ENCODE measurements around the gene AQP12A.
"Not testable (repeated sequence)": the region's sequence is repeated elsewhere in the genome, so short reads cannot be mapped to it uniquely, and the experiment has no call there.

The AQP12A gene

DNA sequence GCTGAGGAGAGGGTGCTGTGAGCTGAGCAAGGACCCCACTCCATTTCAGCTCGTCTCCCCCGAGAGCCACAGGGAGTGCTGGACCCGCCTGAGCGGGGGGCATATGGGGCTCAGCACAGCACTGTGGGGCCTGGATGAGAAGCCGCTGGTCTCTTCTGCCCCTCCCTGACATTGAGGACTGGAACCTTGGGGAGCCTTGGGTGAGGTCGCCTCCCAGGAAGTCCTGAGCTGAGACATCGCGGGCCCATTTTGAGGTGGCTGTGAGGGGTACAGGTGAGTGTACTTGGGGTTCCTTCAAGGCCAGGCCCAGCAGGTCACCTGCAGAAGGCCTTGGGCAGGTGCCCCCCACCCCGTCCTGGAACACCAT, 3.1 kb upstream of the AQP12A start:
- no peak overlapping the region for H3K4me3 ChIP-seq (ENCODE audit: low read length)
- TF ChIP-seq, protein P1, sequence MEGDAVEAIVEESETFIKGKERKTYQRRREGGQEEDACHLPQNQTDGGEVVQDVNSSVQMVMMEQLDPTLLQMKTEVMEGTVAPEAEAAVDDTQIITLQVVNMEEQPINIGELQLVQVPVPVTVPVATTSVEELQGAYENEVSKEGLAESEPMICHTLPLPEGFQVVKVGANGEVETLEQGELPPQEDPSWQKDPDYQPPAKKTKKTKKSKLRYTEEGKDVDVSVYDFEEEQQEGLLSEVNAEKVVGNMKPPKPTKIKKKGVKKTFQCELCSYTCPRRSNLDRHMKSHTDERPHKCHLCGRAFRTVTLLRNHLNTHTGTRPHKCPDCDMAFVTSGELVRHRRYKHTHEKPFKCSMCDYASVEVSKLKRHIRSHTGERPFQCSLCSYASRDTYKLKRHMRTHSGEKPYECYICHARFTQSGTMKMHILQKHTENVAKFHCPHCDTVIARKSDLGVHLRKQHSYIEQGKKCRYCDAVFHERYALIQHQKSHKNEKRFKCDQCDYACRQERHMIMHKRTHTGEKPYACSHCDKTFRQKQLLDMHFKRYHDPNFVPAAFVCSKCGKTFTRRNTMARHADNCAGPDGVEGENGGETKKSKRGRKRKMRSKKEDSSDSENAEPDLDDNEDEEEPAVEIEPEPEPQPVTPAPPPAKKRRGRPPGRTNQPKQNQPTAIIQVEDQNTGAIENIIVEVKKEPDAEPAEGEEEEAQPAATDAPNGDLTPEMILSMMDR (conservative IDR thresholded peaks at IDR 0.05; ENCODE audit: low read depth, low read length), result no peak
- no peak for DNase-seq (ENCODE audit: low read depth)

DNA sequence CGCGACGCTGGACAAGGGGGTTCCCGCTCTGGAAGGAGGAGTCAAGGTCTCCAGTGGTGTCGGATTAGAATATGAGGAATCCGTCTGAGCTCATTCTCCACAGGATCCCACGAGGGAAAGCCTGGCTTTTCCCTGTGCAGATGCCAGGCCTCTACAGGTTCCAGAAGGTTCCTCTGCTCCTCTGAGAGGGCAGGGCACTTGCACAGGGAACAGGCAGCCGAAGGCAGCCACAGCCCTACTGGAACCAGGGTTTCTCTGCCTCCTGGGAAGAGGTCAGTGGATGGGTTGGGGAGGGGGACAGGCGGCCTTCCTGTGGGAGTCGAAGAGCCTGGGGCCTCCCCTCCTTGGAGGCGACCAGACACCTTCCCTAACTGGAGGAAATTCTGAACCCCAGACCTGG, 1.7 kb upstream of the AQP12A start:
- H3K4me3 ChIP-seq (ENCODE audit: low read length), result no peak overlapping the region
- no peak for DNase-seq (ENCODE audit: low read depth)
- TF ChIP-seq, protein P1 (conservative IDR thresholded peaks at IDR 0.05; ENCODE audit: low read depth, low read length), result no peak

DNA sequence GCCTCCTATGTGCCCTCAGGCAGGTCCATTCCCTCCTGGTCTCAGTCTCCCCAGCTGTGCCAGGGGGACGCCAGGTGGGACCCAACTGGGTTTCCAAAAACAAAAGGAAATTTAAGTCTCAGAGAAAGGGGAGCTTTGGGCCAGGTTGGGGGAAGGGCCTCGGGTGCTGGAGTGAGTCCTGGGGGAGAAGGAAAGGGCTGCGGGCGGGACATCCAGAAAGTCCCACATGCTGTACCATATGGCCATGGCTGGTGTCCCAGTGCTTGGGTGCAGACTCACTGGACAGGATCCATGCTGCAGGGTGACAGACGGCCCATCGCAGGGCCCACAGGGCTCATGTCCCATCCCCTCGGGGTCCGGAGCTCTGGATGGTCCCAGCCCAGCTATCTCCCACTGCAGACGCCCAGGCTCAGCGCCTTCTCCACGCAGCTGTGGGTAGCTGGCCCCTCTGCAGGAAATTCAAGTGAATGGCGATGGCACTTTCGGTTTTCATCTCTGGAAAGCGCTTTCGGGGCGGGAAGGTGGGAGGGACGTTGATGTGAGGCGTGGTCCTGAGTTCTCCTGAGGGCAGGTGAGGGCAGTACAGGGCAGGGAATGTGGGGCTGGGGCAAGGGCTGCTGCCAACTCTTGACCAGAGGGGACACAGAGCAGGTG, 1.1 kb upstream of the AQP12A start:
- not testable (repeated sequence) for DNase-seq (ENCODE audit: low read depth); H3K4me3 ChIP-seq (ENCODE audit: low read length)

DNA sequence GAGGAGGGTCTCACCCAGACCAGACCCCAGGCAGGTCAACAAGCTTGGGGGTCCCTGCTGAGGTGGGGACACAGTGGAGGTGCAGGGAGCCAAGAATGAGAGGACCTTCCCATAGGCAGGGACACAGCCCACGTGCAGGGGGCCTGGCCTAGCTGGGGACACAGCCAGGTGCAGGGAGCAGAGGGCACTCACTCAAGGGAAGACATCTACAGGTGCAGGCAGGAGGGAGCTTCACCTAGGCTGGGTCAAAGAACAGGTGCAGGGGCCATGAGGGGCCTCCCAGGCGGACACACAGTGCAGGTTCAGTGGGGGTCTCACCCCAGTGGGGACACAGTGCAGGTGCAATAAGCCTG, 615 bp upstream of the AQP12A start:
- H3K4me3 ChIP-seq (ENCODE audit: low read length); DNase-seq (ENCODE audit: low read depth): not testable (repeated sequence)

DNA sequence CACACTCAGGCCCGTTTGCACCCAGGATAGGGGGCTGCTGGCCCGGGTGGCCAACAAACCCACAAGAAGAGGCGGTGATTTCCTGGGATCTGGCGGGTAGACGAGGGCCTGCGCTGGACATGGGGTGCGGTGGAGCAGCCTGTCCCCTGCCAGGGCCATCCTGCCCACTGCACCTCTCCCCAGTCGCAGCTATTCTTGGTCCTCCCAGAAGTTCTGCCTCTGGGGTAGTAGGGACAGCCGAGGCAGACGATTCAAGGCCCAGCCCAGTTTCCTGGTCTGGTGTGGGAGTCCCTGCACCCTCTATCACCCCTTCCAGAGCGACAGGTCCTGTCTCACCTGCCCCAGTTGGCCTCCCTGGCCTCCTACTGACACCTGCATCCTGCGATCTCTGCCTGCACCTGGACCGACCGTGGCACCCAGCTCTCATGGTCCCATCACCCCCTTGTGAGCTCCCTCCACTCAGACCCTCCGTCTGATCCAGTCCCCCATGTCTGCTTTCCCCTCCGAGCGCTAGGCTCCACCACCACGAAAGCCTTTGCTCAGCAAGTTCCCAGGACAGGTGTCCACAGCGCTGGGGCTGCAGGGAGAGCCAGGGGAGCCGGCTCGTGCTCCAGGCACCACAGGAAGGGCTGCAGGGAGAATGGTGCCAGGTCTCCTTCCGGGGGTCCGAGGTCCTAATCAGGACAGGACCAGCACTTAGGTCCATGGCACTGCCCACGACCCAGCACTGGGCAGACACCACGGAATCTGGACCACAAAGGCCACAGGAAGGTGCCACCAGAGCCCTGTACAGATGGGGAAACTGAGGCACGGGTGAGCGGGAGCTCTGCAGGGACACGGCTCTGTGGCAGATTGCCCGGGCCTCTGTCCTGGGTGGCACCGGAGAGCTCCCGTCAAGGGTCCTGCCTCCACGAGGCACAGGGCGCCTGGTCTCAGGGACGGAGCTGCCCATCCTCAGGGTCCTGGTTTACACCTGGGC, 1.2 kb downstream of the AQP12A start:
- H3K4me3 ChIP-seq (ENCODE audit: low read length); DNase-seq (ENCODE audit: low read depth): not testable (repeated sequence)

DNA sequence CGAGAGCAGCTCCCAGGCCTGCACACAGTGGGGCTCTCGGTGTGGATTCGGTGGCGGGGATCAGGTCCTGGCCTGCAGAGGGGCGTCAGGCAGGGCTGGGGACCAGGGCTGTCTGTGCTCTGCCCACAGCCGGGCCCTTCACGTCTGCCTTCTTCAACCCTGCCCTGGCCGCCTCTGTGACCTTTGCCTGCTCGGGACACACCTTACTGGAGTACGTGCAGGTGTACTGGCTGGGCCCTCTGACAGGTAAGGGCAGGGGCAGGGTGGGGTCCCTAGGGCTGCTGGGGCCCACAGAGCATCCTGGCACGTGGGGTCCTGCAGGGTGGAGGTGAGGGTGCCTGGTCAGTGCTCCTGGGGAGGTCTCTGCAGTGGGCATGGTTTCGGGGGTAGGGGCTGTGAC, 2.6 kb downstream of the AQP12A start:
- DNase-seq (ENCODE audit: low read depth), result not testable (repeated sequence)

DNA sequence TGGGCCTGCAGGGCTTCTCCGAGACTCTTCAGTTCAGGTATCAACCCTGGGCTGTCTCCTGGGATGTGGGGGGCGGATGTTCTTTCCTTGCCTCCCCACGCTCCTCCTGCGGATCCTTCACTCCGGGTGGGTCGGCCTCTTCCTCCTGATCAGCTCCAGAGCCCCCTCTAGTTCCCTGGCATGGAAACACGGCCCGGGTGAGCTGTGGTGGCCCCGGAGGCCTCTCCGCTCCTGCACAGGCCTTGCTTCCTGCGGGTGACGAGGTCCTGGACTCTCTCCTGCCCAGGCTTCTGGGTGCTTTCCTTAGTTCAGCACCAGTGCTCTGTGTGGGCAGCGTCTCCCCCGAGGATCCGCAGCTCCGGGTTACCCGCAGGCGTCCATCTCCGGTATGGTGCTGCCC, 3.9 kb downstream of the AQP12A start:
- not testable (repeated sequence) for H3K4me3 ChIP-seq (ENCODE audit: low read length); DNase-seq (ENCODE audit: low read depth)

More for the DNA sequence above, 2.6 kb downstream of the AQP12A start:
- not testable (repeated sequence) for H3K4me3 ChIP-seq (ENCODE audit: low read length)

DNA sequence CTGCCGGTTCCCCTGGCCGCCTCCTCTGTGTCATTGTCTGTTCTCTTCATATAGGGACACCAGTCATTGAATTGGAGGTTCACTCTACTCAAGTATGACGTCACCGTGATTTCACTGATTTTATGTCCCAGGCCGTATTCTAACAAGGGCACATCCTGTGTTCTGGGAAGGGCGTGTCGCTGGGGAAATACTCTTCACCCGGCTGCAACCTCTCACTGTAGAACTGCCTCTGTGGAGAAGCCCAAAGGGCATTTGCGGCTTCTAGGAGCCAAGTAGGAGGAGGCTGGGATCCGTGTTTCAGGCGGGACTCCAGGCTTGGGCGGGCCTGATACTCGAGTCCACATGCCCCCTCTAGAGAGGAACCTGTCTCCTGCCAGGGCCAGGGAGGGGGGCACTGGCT, 4.8 kb downstream of the AQP12A start:
- not testable (repeated sequence) for H3K4me3 ChIP-seq (ENCODE audit: low read length); DNase-seq (ENCODE audit: low read depth)

DNA sequence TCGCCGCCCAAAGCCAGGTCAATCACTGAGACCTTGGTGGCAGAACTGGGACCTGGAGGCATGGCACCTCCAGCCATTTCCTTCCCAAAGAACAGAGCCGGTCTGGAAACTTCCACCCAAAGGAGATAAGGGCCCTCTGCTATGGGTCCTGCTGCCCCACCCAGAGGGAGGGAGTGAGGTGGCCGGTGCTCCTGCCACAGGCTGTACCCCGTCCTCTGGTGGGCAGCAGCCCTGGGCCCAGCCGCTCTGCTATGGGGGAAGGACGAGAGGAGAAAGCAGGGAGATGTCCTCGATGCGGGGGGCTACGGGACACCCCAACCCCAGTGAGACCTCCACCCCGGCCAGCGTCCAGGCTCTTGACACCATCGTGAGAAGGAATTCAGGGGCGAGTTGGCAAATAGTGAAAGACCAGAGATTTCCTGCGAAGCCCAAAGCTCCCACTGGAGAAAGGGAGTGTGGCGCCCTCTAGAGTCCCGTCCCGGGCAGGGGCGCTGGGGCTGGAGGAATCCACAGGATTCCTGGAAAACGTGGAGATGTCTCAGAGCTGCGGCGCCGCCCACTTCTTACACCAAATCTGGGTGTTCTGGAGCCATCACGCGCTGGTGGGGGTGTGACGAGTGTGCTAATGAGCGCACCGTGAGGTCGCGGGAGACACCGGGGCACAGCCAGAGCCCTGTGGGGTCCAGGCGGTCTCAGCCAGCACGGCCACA, 7.3 kb downstream of the AQP12A start:
- not testable (repeated sequence) for DNase-seq (ENCODE audit: low read depth); H3K4me3 ChIP-seq (ENCODE audit: low read length)

DNA sequence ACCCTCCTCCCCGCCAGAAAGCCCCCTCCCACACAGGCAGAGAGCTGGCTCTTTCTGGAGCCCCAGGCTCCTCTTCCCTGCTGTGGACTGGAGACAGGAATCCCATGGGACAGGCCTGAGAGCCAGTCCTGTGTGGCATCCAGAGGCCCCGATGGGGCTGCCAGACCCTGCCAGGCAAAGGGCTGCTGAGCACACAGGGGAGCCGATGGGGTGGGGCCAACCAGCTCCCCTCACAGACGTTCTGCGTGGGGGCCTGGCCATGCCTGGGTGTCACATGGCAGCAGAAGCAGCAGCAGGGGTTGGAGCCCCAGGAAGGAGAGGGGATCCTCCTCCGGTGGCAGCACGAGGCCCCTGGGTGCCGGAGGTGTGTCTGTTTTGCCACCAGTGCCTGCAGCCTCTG, 8.2 kb downstream of the AQP12A start:
- DNase-seq (ENCODE audit: low read depth); H3K4me3 ChIP-seq (ENCODE audit: low read length): not testable (repeated sequence)

DNA sequence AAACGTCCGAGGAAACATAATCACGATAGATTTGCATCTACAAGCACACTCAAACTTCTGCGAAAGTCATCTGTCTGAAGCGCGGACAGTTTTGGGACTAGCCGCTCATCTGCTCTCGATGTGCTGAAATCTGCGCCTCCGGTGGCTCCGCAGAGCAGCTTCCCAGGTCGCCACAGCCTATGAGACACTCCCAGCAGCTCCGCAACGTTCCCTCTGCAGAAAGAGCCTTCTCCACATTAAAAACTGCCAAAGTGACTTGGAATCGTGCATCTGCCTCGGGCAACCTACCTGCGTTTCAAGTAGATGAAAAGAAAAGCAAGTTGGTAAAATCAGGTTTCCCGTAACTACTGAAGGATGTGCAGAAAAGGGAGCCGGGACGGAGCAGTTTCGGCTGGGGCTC, 8.9 kb downstream of the AQP12A start:
- H3K4me3 ChIP-seq (ENCODE audit: low read length); DNase-seq (ENCODE audit: low read depth): not testable (repeated sequence)
